Omental fat pad (tissue), 4 donors: ENCODE data around the gene RALGPS2. TPM values are rescaled to one million over a fixed set of nuclear protein-coding genes. Genes with fewer than 3 reads are reported as not detected.
A peak's percentile ranks its signal among the peaks of the same experiment; 100 is the strongest.

ENCODE experiments used
- ATAC-seq: fragments of 150-250 bp; one replicate; pipeline ENCODE4 v1.9.1; 2016; ENCODE audit warnings: mild to moderate bottlenecking, moderate library complexity; ENCODE audit not compliant: low FRiP score
- DNase-seq: peaks from one replicate; pipeline ENCODE4 v3.0.0-alpha.2; 2019; ENCODE audit warnings: low spot score
- CTCF ChIP-seq, 3 donors: fragments of 450-650 bp; IDR thresholded peaks; one replicate each; pipeline ENCODE4 v1.5.1; 2016 to 2017; ENCODE audit warnings: antibody characterized with exemption in 3 of 3, mild to moderate bottlenecking in 3 of 3, moderate library complexity in 2 of 3
- total RNA-seq, 4 donors: library from RNA; depleted of rRNA; stranded (reverse); fragments of >200 nt; gene quantifications; one replicate each; pipeline ENCODE4 v1.1.0, GENCODE V29; 2016

Gene RALGPS2
- total RNA-seq, 4 donors from 2014 or later: 13.1 to 32.1 (median 21.4) TPM

- DNase-seq: no peak
- TF ChIP-seq CTCF (IDR thresholded peaks at IDR 0.05): no peak
- ATAC-seq: peak; percentile 79
Measured at GRCh38 chr1:178684542-178685000, 40.5 kb upstream of the RALGPS2 start.

- TF ChIP-seq CTCF (IDR thresholded peaks at IDR 0.05): no peak
Measured at GRCh38 chr1:178686407-178686806, 38.6 kb upstream of the RALGPS2 start.

GRCh38 chr1:178688244-178688643 is 36.8 kb upstream of the RALGPS2 start:
- no peak for TF ChIP-seq CTCF (IDR thresholded peaks at IDR 0.05)
- DNase-seq (peak; percentile 35), ATAC-seq (peak; percentile 58)

More at GRCh38 chr1:178686407-178686806, 38.6 kb upstream of the RALGPS2 start:
- ATAC-seq (no peak), DNase-seq (no peak)

- DNase-seq: no peak
- ATAC-seq: no peak
- no peak for TF ChIP-seq CTCF (IDR thresholded peaks at IDR 0.05)
Measured at GRCh38 chr1:178689769-178690168, 35.3 kb upstream of the RALGPS2 start.

- TF ChIP-seq CTCF (IDR thresholded peaks at IDR 0.05): no peak
- ATAC-seq (no peak), DNase-seq (no peak)
Measured at GRCh38 chr1:178690496-178690895, 34.5 kb upstream of the RALGPS2 start.

GRCh38 chr1:178692564-178693327 is 32.3 kb upstream of the RALGPS2 start:
- TF ChIP-seq CTCF (IDR thresholded peaks at IDR 0.05): no peak
- DNase-seq: no peak
- no peak for ATAC-seq

- TF ChIP-seq CTCF (IDR thresholded peaks at IDR 0.05): no peak
- DNase-seq: no peak
- ATAC-seq: no peak
Measured at GRCh38 chr1:178693366-178693765, 31.7 kb upstream of the RALGPS2 start.
